WTC11 (cell line): ENCODE data around the gene SPSB2. TPM values are rescaled to one million over a fixed set of nuclear protein-coding genes. Genes with fewer than 3 reads are reported as not detected.
"Not testable (repeated sequence)": the region's sequence is repeated elsewhere in the genome, so short reads cannot be mapped to it uniquely, and the experiment has no call there.

ENCODE experiments used
- ATAC-seq: fragments of 200-7000 bp; cut with Tn5 transposase; 2 replicates; pipeline ENCODE4 v1.10.0; 2021; ENCODE audit warnings: mild to moderate bottlenecking, moderate library complexity
- CTCF ChIA-PET: fragments of 300-600 bp; sonication (Branson Sonifier 250); formaldehyde crosslinking; loops from one replicate; lab custom pipeline; 2021; ENCODE audit warnings: antibody characterized with exemption; lab: Charles Lee
- POLR2A ChIA-PET: fragments of 350-600 bp; sonication (Branson Sonifier 250); formaldehyde crosslinking; loops from one replicate; lab custom pipeline; 2021; ENCODE audit warnings: antibody characterized with exemption; lab: Charles Lee
- DNase-seq: peaks from one replicate; pipeline ENCODE4 v3.0.0; 2021; ENCODE audit warnings: low spot score
- H3K27ac Mint-ChIP-seq: 2 replicates; pipeline ENCODE4 v1.8.0; 2021; ENCODE audit warnings: mixed read lengths
- H3K27me3 Mint-ChIP-seq: 2 replicates; pipeline ENCODE4 v1.8.0; 2021; ENCODE audit warnings: low read depth, mild to moderate bottlenecking, moderate library complexity, mixed read lengths
- H3K36me3 Mint-ChIP-seq: 2 replicates; pipeline ENCODE4 v1.8.0; 2021; ENCODE audit warnings: mixed read lengths
- H3K4me1 Mint-ChIP-seq: 2 replicates; pipeline ENCODE4 v1.8.0; 2022; ENCODE audit warnings: mixed read lengths
- H3K4me3 Mint-ChIP-seq: 2 replicates; pipeline ENCODE4 v1.8.0; 2021; ENCODE audit warnings: mild to moderate bottlenecking, moderate library complexity, mixed read lengths
- H3K9me3 Mint-ChIP-seq: 2 replicates; pipeline ENCODE4 v1.8.0; 2021; ENCODE audit warnings: mixed read lengths
- AR ChIP-seq: fragments of 250-450 bp; sonication (Bioruptor Pico); IDR thresholded peaks from 2 replicates; pipeline ENCODE4 v1.9.0; 2021; ENCODE audit warnings: mild to moderate bottlenecking
- EMX1 ChIP-seq: fragments of 250-450 bp; sonication (Bioruptor Pico); IDR thresholded peaks from 2 replicates; pipeline ENCODE4 v1.8.0; 2021; ENCODE audit warnings: mild to moderate bottlenecking
- ETV6 ChIP-seq: sonication (generic); formaldehyde crosslinking; IDR thresholded peaks from 2 replicates; pipeline ENCODE4 v1.8.1; 2022; ENCODE audit warnings: mild to moderate bottlenecking, missing genetic modification reagents
- FOXK1 ChIP-seq: sonication (generic); formaldehyde crosslinking; IDR thresholded peaks from 2 replicates; pipeline ENCODE4 v1.8.0; 2022; ENCODE audit warnings: mild to moderate bottlenecking, moderate library complexity, missing genetic modification reagents
- GTF2I ChIP-seq: fragments of 250-450 bp; sonication (Bioruptor Pico); conservative IDR thresholded peaks from 2 replicates; pipeline ENCODE4 v1.4.0; 2021; ENCODE audit warnings: mild to moderate bottlenecking
- HMGA2 ChIP-seq: fragments of 250-450 bp; sonication (Bioruptor Pico); IDR thresholded peaks from 2 replicates; pipeline ENCODE4 v1.4.0; 2021; ENCODE audit warnings: mild to moderate bottlenecking, moderate library complexity
- KAT7 ChIP-seq: sonication (generic); formaldehyde crosslinking; IDR thresholded peaks from 2 replicates; pipeline ENCODE4 v1.8.1; 2023; ENCODE audit warnings: missing genetic modification reagents, mild to moderate bottlenecking, borderline replicate concordance
- MXD4 ChIP-seq: fragments of 250-450 bp; sonication (Bioruptor Pico); IDR thresholded peaks from 2 replicates; pipeline ENCODE4 v1.8.0; 2021; ENCODE audit warnings: mild to moderate bottlenecking, moderate library complexity, borderline replicate concordance
- NFATC4 ChIP-seq: fragments of 250-450 bp; sonication (Bioruptor Pico); IDR thresholded peaks from 2 replicates; pipeline ENCODE4 v1.9.0; 2021; ENCODE audit warnings: mild to moderate bottlenecking
- PRDM15 ChIP-seq: sonication (generic); formaldehyde crosslinking; IDR thresholded peaks from 2 replicates; pipeline ENCODE4 v1.8.0; 2022; ENCODE audit warnings: missing genetic modification reagents
- PRRX2 ChIP-seq: fragments of 250-450 bp; sonication (Bioruptor Pico); IDR thresholded peaks from 2 replicates; pipeline ENCODE4 v1.8.0; 2021; ENCODE audit warnings: mild to moderate bottlenecking
- TEAD1 ChIP-seq: sonication (generic); formaldehyde crosslinking; IDR thresholded peaks from 2 replicates; pipeline ENCODE4 v1.8.0; 2022; ENCODE audit warnings: mild to moderate bottlenecking, missing genetic modification reagents
- TEAD4 ChIP-seq: sonication (generic); formaldehyde crosslinking; IDR thresholded peaks from 2 replicates; pipeline ENCODE4 v1.8.0; 2022; ENCODE audit warnings: mild to moderate bottlenecking, missing genetic modification reagents
- ZMAT4 ChIP-seq: fragments of 250-450 bp; sonication (Bioruptor Pico); IDR thresholded peaks from 2 replicates; pipeline ENCODE4 v1.9.0; 2021; ENCODE audit warnings: mild to moderate bottlenecking
- ZNF263 ChIP-seq: sonication (generic); formaldehyde crosslinking; IDR thresholded peaks from 2 replicates; pipeline ENCODE4 v1.8.1; 2022; ENCODE audit warnings: low read depth, mild to moderate bottlenecking, moderate library complexity, missing genetic modification reagents
- ZNF671 ChIP-seq: fragments of 250-450 bp; sonication (Bioruptor Pico); IDR thresholded peaks from 2 replicates; pipeline ENCODE4 v1.8.0; 2021; ENCODE audit warnings: mild to moderate bottlenecking
- total RNA-seq: library from RNA; stranded (reverse); gene quantifications from 3 replicates; pipeline ENCODE4 v1.2.3, GENCODE V29; 2021

Gene SPSB2
- total RNA-seq, 1 experiment from 2014 or later = 25.5 TPM

- peak overlapping the region; percentile 89 for H3K4me3 Mint-ChIP-seq
- POLR2A ChIA-PET = interaction anchor here (0.7 to 4.3 kb wide), 8 partner anchors 15 to 97 kb away, joined by 3 to 33 read pairs (median 3); partner anchors contain the start of genes C12orf57, CDCA3, ENO2 and RNU7-1
- peaks cover 68% of the 10 kb centered on the region for H3K36me3 Mint-ChIP-seq
- peak overlapping the region; percentile 68; the same call in 1 of the 2 replicates for H3K27ac Mint-ChIP-seq
- DNase-seq = peak; percentile 32
- no peaks in the 10 kb centered on the region for H3K9me3 Mint-ChIP-seq
- H3K27me3 Mint-ChIP-seq = no peaks in the 10 kb centered on the region
- peaks cover 57% of the 10 kb centered on the region for H3K4me1 Mint-ChIP-seq
- TF ChIP-seq ETV6 (CRISPR knock-in tag) (peak; percentile 40; the same call in 1 of the 2 replicates), NFATC4 (CRISPR knock-in tag) (peak; percentile 76; the same call in 1 of the 2 replicates), KAT7 (CRISPR knock-in tag) (0 out of 2 replicates have a peak, but pooled peaks have one; percentile 20), AR (CRISPR knock-in tag) (peak; percentile 31; the same call in 1 of the 2 replicates), PRRX2 (CRISPR knock-in tag) (no peak)
- TF ChIP-seq, all 79 proteins: peak for 4
- CTCF ChIA-PET = interaction anchor here (0.6 to 8.5 kb wide), 9 partner anchors 14 to 183 kb away, joined by 3 to 181 read pairs (median 5); partner anchors contain the start of genes CDCA3, MLF2, RNU7-1 and USP5
- ATAC-seq = peak; percentile 2
Observed at GRCh38 chr12:6866920-6867412, 6.1 kb downstream of the SPSB2 start.

- ATAC-seq (no peak; the same call in 1 of the 2 replicates), DNase-seq (peak; percentile 56)
- CTCF ChIA-PET = interaction anchor here (0.7 to 8.5 kb wide), 6 partner anchors 13 to 182 kb away, joined by 3 to 181 read pairs (median 4); partner anchors contain the start of genes CDCA3 and USP5
- Mint-ChIP-seq H3K36me3 (peaks cover 64% of the 10 kb centered on the region), H3K4me3 (peak overlapping the region; percentile 89)
- TF ChIP-seq TEAD1 (CRISPR knock-in tag) (no peak), FOXK1 (CRISPR knock-in tag) (no peak), PRDM15 (CRISPR knock-in tag) (no peak), EMX1 (CRISPR knock-in tag) (no peak), MXD4 (CRISPR knock-in tag) (no peak), TEAD4 (CRISPR knock-in tag) (no peak), HMGA2 (CRISPR knock-in tag) (no peak), ZNF671 (CRISPR knock-in tag) (no peak), GTF2I (CRISPR knock-in tag) (no peak), ZMAT4 (CRISPR knock-in tag) (no peak), ZNF263 (CRISPR knock-in tag) (no peak)
- TF ChIP-seq, all 79 proteins: peak for 0
- H3K9me3 Mint-ChIP-seq = no peaks in the 10 kb centered on the region
- POLR2A ChIA-PET = interaction anchor here (0.7 to 4.3 kb wide), 7 partner anchors 14 to 177 kb away, joined by 3 to 33 read pairs (median 3); partner anchors contain the start of genes C12orf57, CDCA3, RNU7-1 and USP5
- peak overlapping the region; percentile 68 for H3K27ac Mint-ChIP-seq
- H3K4me1 Mint-ChIP-seq = peaks cover 50% of the 10 kb centered on the region
- H3K27me3 Mint-ChIP-seq = no peaks in the 10 kb centered on the region
Observed at GRCh38 chr12:6866163-6866919, 6.8 kb downstream of the SPSB2 start.

- CTCF ChIA-PET = interaction anchor here (1.3 to 8.5 kb wide), 3 partner anchors 12 to 60 kb away, joined by 5 to 181 read pairs (median 57); partner anchors contain the start of genes CDCA3 and USP5
- not testable (repeated sequence) for H3K27me3 Mint-ChIP-seq, H3K9me3 Mint-ChIP-seq, ATAC-seq, DNase-seq
- Mint-ChIP-seq H3K27ac (0 out of 2 replicates have a peak overlapping the region, but pooled peaks have one; percentile 30), H3K36me3 (peaks cover 66% of the 10 kb centered on the region), H3K4me3 (peak overlapping the region; percentile 89; the same call in 1 of the 2 replicates), H3K4me1 (peaks cover 40% of the 10 kb centered on the region)
- POLR2A ChIA-PET = interaction anchor here (1.3 to 1.4 kb wide), 2 partner anchors 14 to 176 kb away, joined by 3 read pairs; partner anchors contain the start of genes CDCA3 and ZNF384
Observed at GRCh38 chr12:6865307-6865706, 7.8 kb downstream of the SPSB2 start.
